Esophagus muscularis mucosa (tissue), 4 donors: ENCODE measurements around the gene ERBB2.

ENCODE experiments used
- CTCF ChIP-seq, 3 experiments: fragments of 200-600 bp in 2 of 3; fragments of 450-650 bp in 1 of 3; sonication (generic) in 2 of 3; IDR thresholded peaks; one replicate each; pipeline ENCODE4 v1.5.1; 2017 to 2019; ENCODE audit warnings: antibody characterized with exemption in 3 of 3, mild to moderate bottlenecking in 2 of 3, moderate library complexity in 1 of 3
- EP300 ChIP-seq: sonication (generic); formaldehyde crosslinking; IDR thresholded peaks from one replicate; pipeline ENCODE4 v1.6.1; 2017; ENCODE audit warnings: antibody characterized with exemption
- POLR2A ChIP-seq: fragments of 450-650 bp; IDR thresholded peaks from one replicate; pipeline ENCODE4 v1.6.1; 2017; ENCODE audit warnings: antibody characterized with exemption, moderate library complexity, mild to moderate bottlenecking, low read depth
- POLR2AphosphoS5 ChIP-seq, 2 donors: sonication (generic); formaldehyde crosslinking; IDR thresholded peaks; one replicate each; pipeline ENCODE4 v1.6.1; 2017; ENCODE audit warnings: antibody characterized with exemption in 2 of 2

- TF ChIP-seq CTCF (IDR thresholded peaks at IDR 0.05) (no peak), POLR2A (no peak), POLR2AphosphoS5 (IDR thresholded peaks at IDR 0.05) (no peak), EP300 (no peak)
Measured at GRCh38 chr17:39664581-39665561, 35.0 kb upstream of the ERBB2 start, which contains the start of gene TCAP.
